ENCODE measurements around the gene CAPN10. TPM values are rescaled to one million over a fixed set of nuclear protein-coding genes. Genes with fewer than 3 reads are reported as not detected.

The CAPN10 gene
- total and polyA plus RNA-seq, 7 donors: 5.0 to 15.0 (median 8.9) TPM

DNA sequence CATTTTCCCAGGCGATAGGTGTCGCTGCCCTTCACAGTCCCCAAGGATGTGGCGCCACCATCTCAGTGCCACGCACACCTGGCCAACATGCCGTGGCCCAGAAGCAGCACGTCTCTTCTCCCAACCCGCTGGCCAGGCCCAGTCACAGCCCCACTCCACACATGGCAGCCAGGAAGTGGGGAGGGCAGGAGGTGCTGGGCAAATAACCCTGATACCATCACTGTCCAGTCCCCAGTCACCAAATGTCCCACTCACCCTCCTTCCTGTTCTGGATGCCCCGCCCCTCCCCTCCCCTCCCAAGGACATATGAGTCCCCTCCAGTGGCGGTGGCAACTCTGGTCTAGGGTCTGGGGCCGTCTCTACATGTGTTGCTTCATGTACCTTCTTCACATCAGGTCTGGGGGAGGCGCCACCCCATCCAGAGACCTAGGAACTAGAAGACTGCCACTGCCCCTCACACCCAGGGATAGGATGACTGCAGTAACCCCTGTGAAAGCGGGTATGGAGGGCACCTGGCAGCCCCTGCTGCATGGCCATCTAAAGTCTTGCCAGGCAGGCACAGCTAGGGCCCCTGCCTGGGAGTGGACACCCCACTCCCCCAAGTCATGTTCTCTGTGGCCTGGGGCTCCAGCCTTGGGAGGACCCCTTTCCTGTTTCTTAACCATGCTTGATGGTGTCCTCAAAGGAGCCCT lies 7.3 kb upstream of the CAPN10 start:
- H3K4me3 ChIP-seq: no peak overlapping the region

GRCh38 chr2:240579771-240580614 lies 6.5 kb upstream of the CAPN10 start:
- intact Hi-C loops (cut with DNase I): loop anchor here in 1 of 2 donors (10.0 kb wide), 1 partner anchor 415 kb away; the partner anchor contains the start of gene SNED1
- peaks cover 0 to 39% of the 10 kb centered on the region in 2 donors for H3K36me3 ChIP-seq (ENCODE audit: insufficient read depth in 1 of 2, low read depth in 1 of 2)
- ATAC-seq (peak; percentile 64 to 79 (median 68)), DNase-seq (peak; percentile 60 to 71)
- WGBS, 3 donors: 57 to 68% (median 68%) methylated on average over 27 of the region's 27 CpGs
- TF ChIP-seq CTCF (IDR thresholded peaks at IDR 0.05): no peak
- H3K4me3 ChIP-seq: no peak overlapping the region
- H3K27ac ChIP-seq: peak overlapping the region; percentile 55
- H3K9me3 ChIP-seq: peaks cover 4% of the 10 kb centered on the region
- no peaks in the 10 kb centered on the region for H3K27me3 ChIP-seq (ENCODE audit: insufficient read depth in 3 of 3, low read length in 2 of 3)
- peaks cover 25% of the 10 kb centered on the region for H3K4me1 ChIP-seq

More for the DNA sequence above, 7.3 kb upstream of the CAPN10 start:
- Histone ChIP-seq H3K4me1 (peaks cover 18% of the 10 kb centered on the region), H3K9me3 (peaks cover 4% of the 10 kb centered on the region), H3K36me3 (ENCODE audit: insufficient read depth in 1 of 2, low read depth in 1 of 2) (peaks cover 0 to 47% of the 10 kb centered on the region in 2 donors), H3K27me3 (ENCODE audit: insufficient read depth in 3 of 3, low read length in 2 of 3) (no peaks in the 10 kb centered on the region), H3K27ac (peak overlapping the region; percentile 55)
- intact Hi-C loops (cut with DNase I): no loop called here
- no peak for TF ChIP-seq CTCF (IDR thresholded peaks at IDR 0.05)
- ATAC-seq: peak in 1 of 4 donors; percentile 14
- 86 to 90% (median 87%) methylated on average over 12 of the region's 12 CpGs for WGBS, 3 donors
- no peak for DNase-seq

GRCh38 chr2:240581811-240582210 lies 4.7 kb upstream of the CAPN10 start:
- H3K4me3 ChIP-seq: no peak overlapping the region
- H3K9me3 ChIP-seq: peaks cover 4% of the 10 kb centered on the region
- H3K27ac ChIP-seq: no peak overlapping the region
- H3K27me3 ChIP-seq (ENCODE audit: insufficient read depth in 3 of 3, low read length in 2 of 3): no peaks in the 10 kb centered on the region
- intact Hi-C loops (cut with DNase I): loop anchor here in 1 of 2 donors (10.0 kb wide), 1 partner anchor 413 kb away; the partner anchor contains the start of gene SNED1
- TF ChIP-seq CTCF (IDR thresholded peaks at IDR 0.05): no peak
- peaks cover 0 to 21% of the 10 kb centered on the region in 2 donors for H3K36me3 ChIP-seq (ENCODE audit: insufficient read depth in 1 of 2, low read depth in 1 of 2)
- ATAC-seq (no peak), DNase-seq (no peak)
- 88 to 94% (median 93%) methylated on average over 5 of the region's 5 CpGs for whole genome bisulfite sequencing, 3 donors
- H3K4me1 ChIP-seq: peaks cover 30% of the 10 kb centered on the region

GRCh38 chr2:240582781-240583180 lies 3.8 kb upstream of the CAPN10 start:
- Histone ChIP-seq H3K9me3 (peaks cover 4% of the 10 kb centered on the region), H3K4me3 (no peak overlapping the region), H3K36me3 (ENCODE audit: insufficient read depth in 1 of 2, low read depth in 1 of 2) (peaks cover 0 to 11% of the 10 kb centered on the region in 2 donors), H3K27me3 (ENCODE audit: insufficient read depth in 3 of 3, low read length in 2 of 3) (no peaks in the 10 kb centered on the region), H3K27ac (no peak overlapping the region), H3K4me1 (peaks cover 37% of the 10 kb centered on the region)
- ATAC-seq (no peak), DNase-seq (no peak)
- WGBS, 3 donors: 78 to 87% (median 84%) methylated on average over 3 of the region's 3 CpGs
- no peak for TF ChIP-seq CTCF (IDR thresholded peaks at IDR 0.05)
- intact Hi-C loops (cut with DNase I): loop anchor here in 1 of 2 donors (10.0 kb wide), 1 partner anchor 412 kb away; the partner anchor contains the start of gene SNED1
